Suprapubic skin (tissue), 4 donors: ENCODE results near the gene SYNM. TPM values are rescaled to one million over a fixed set of nuclear protein-coding genes. Genes with fewer than 3 reads are reported as not detected.
"Not testable (repeated sequence)": the region's sequence is repeated elsewhere in the genome, so short reads cannot be mapped to it uniquely, and the experiment has no call there.

Experiments
- DNase-seq, 2 donors: peaks; one replicate each; pipeline ENCODE4 v3.0.0-alpha.2; 2019; ENCODE audit warnings: low spot score in 2 of 2
- H3K27ac ChIP-seq: fragments of 200-600 bp; sonication (generic); one replicate; pipeline ENCODE4 v1.5.1; 2019
- H3K27me3 ChIP-seq: fragments of 200-600 bp; sonication (generic); one replicate; pipeline ENCODE4 v1.5.1; 2019
- H3K36me3 ChIP-seq: fragments of 200-600 bp; sonication (generic); one replicate; pipeline ENCODE4 v1.5.1; 2019
- H3K4me1 ChIP-seq: fragments of 200-600 bp; sonication (generic); one replicate; pipeline ENCODE4 v1.5.1; 2019
- H3K4me3 ChIP-seq: fragments of 200-600 bp; sonication (generic); one replicate; pipeline ENCODE4 v1.5.1; 2019; ENCODE audit warnings: mild to moderate bottlenecking
- H3K9me3 ChIP-seq: fragments of 200-600 bp; sonication (generic); one replicate; pipeline ENCODE4 v1.5.1; 2019
- CTCF ChIP-seq, 2 donors: fragments of 200-600 bp in 1 of 2; fragments of 450-650 bp in 1 of 2; sonication (generic) in 1 of 2; IDR thresholded peaks; one replicate each; pipeline ENCODE4 v1.5.1; 2016 to 2019; ENCODE audit warnings: antibody characterized with exemption in 2 of 2, mild to moderate bottlenecking in 1 of 2, moderate library complexity in 1 of 2
- EP300 ChIP-seq: sonication (generic); formaldehyde crosslinking; IDR thresholded peaks from one replicate; pipeline ENCODE4 v1.6.1; 2017; ENCODE audit warnings: antibody characterized with exemption
- POLR2A ChIP-seq, 2 donors: fragments of 450-650 bp; IDR thresholded peaks; one replicate each; pipeline ENCODE4 v1.6.1; 2017; ENCODE audit warnings: antibody characterized with exemption in 2 of 2, mild to moderate bottlenecking in 2 of 2, moderate library complexity in 2 of 2
- POLR2AphosphoS5 ChIP-seq, 3 donors: sonication (generic); formaldehyde crosslinking; IDR thresholded peaks; one replicate each; pipeline ENCODE4 v1.6.1; 2017; ENCODE audit warnings: antibody characterized with exemption in 3 of 3
- WGBS: methylation state at CpG from one replicate; pipeline ENCODE4 v1.1.5; 2018; 5-methylcytosine and 5-hydroxymethylcytosine counted together
- total RNA-seq, 4 donors: library from RNA; depleted of rRNA; stranded (reverse); fragments of >200 nt; gene quantifications; one replicate each; pipeline ENCODE4 v1.1.0, GENCODE V29; 2016

The SYNM gene
- total RNA-seq, 4 donors from 2014 or later: 6.7 to 20.3 (median 10.7) TPM

- no peaks in the 10 kb centered on the region for H3K9me3 ChIP-seq
- no peak overlapping the region for H3K27ac ChIP-seq
- no peak overlapping the region for H3K4me3 ChIP-seq
- peaks cover 23% of the 10 kb centered on the region for H3K27me3 ChIP-seq
- H3K4me1 ChIP-seq: peaks cover 19% of the 10 kb centered on the region
- H3K36me3 ChIP-seq: no peaks in the 10 kb centered on the region
- WGBS: 81% methylated on average over 10 of the region's 10 CpGs
- no peak for DNase-seq
- TF ChIP-seq POLR2A (IDR thresholded peaks at IDR 0.05) (no peak), CTCF (IDR thresholded peaks at IDR 0.05) (no peak), EP300 (no peak), POLR2AphosphoS5 (IDR thresholded peaks at IDR 0.05) (no peak)
Observed at GRCh38 chr15:99109555-99110021, 4.7 kb downstream of the SYNM start.

GRCh38 chr15:99110093-99110492 lies 5.2 kb downstream of the SYNM start:
- H3K4me3 ChIP-seq: no peak overlapping the region
- H3K9me3 ChIP-seq: no peaks in the 10 kb centered on the region
- no peak for DNase-seq
- peaks cover 18% of the 10 kb centered on the region for H3K27me3 ChIP-seq
- no peaks in the 10 kb centered on the region for H3K36me3 ChIP-seq
- H3K27ac ChIP-seq: peak overlapping the region; percentile 23
- TF ChIP-seq POLR2AphosphoS5 (IDR thresholded peaks at IDR 0.05): no peak
- no peak for TF ChIP-seq POLR2A (IDR thresholded peaks at IDR 0.05)
- no peak for TF ChIP-seq EP300
- peaks cover 15% of the 10 kb centered on the region for H3K4me1 ChIP-seq
- WGBS: 89% methylated on average over 12 of the region's 12 CpGs

- Histone ChIP-seq H3K4me3 (no peak overlapping the region), H3K27ac (peak overlapping the region; percentile 23), H3K9me3 (no peaks in the 10 kb centered on the region), H3K36me3 (no peaks in the 10 kb centered on the region), H3K27me3 (peaks cover 11% of the 10 kb centered on the region), H3K4me1 (peaks cover 8% of the 10 kb centered on the region)
- DNase-seq: no peak
- no peak for TF ChIP-seq CTCF (IDR thresholded peaks at IDR 0.05)
- no peak for TF ChIP-seq POLR2A (IDR thresholded peaks at IDR 0.05)
- WGBS: 53% methylated on average over 8 of the region's 8 CpGs
Observed at GRCh38 chr15:99110581-99111320, 5.9 kb downstream of the SYNM start.

GRCh38 chr15:99111641-99112040 lies 6.8 kb downstream of the SYNM start:
- not testable (repeated sequence) for H3K9me3 ChIP-seq, H3K4me3 ChIP-seq, DNase-seq, H3K27ac ChIP-seq, H3K4me1 ChIP-seq, H3K36me3 ChIP-seq, H3K27me3 ChIP-seq
- WGBS: 77% methylated on average over 8 of the region's 8 CpGs

- Histone ChIP-seq H3K27me3 (no peaks in the 10 kb centered on the region), H3K9me3 (no peaks in the 10 kb centered on the region), H3K36me3 (no peaks in the 10 kb centered on the region), H3K27ac (peak overlapping the region; percentile 10), H3K4me1 (peaks cover 3% of the 10 kb centered on the region), H3K4me3 (no peak overlapping the region)
- WGBS: 86% methylated on average over 11 of the region's 13 CpGs
- no peak for DNase-seq
- TF ChIP-seq POLR2AphosphoS5 (IDR thresholded peaks at IDR 0.05): no peak
- no peak for TF ChIP-seq EP300
- no peak for TF ChIP-seq CTCF (IDR thresholded peaks at IDR 0.05)
- TF ChIP-seq POLR2A (IDR thresholded peaks at IDR 0.05): no peak
Observed at GRCh38 chr15:99113547-99114271, 8.8 kb downstream of the SYNM start.

- WGBS: 62% methylated on average over 10 of the region's 12 CpGs
- Histone ChIP-seq H3K4me3 (no peak overlapping the region), H3K27ac (no peak overlapping the region), H3K36me3 (no peaks in the 10 kb centered on the region), H3K27me3 (no peaks in the 10 kb centered on the region), H3K4me1 (peaks cover 3% of the 10 kb centered on the region), H3K9me3 (no peaks in the 10 kb centered on the region)
- DNase-seq: no peak
- TF ChIP-seq EP300 (peak; percentile 48), POLR2A (IDR thresholded peaks at IDR 0.05) (no peak)
Observed at GRCh38 chr15:99114511-99115299, 9.8 kb downstream of the SYNM start.
